ENCODE measurements around the gene GPR162. TPM values are rescaled to one million over a fixed set of nuclear protein-coding genes. Genes with fewer than 3 reads are reported as not detected.

GPR162 gene
- total and polyA plus RNA-seq, 10 of the 15 experiments (the other 5 are each of a cell fraction or from before 2014, with no cell fraction given), result not detected

DNA sequence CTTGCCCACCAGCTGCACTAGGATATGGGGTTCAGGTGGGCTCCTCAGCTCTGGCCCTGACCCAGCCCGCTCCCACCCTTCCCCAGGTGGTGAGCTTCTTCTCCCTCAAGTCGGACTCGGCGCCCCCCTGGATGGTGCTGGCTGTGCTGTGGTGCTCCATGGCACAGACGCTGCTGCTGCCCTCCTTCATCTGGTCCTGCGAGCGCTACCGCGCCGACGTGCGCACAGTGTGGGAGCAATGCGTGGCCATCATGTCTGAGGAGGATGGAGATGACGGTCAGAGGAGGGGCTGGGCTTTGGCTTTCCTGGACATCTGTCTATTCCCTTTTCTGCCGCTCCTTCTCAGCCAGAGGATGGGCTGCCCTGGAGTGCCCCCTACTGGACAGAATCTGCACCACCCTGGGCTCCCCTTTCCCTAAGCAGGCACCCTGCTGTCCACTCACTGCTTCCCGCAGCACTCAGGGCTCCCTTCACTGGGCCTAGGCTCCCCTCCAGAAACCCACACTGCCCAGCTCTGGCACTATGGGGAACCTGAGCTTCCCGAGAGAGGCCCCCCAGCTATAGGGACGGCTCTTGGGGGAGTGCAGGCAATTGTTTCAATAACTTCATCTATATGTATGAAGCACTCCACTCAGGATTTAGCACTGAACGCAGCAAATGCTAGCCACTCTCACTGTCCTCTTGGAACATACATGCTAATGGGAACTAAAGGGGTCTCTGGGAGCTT lies 3.9 kb downstream of the GPR162 start:
- no peak for DNase-seq (ENCODE audit: low read depth, low spot score)
- peak; percentile 93 for FAIRE-seq
- no TSS peak for BruUV-seq (replicated peaks)
- Histone ChIP-seq H2AFZ (ENCODE audit: control insufficient read depth, low read depth, low read length) (no peak overlapping the region), H3K79me2 (ENCODE audit: control insufficient read depth, insufficient read depth, low read length) (no peaks in the 10 kb centered on the region), H3K4me1 (ENCODE audit: control insufficient read depth, insufficient read depth, low read length) (peaks cover 4% of the 10 kb centered on the region), H3K27me3 (replicated peaks in 1 of 2; ENCODE audit: control insufficient read depth in 2 of 2, insufficient read depth in 2 of 2, low read length in 1 of 2) (peaks cover 27 to 35% of the 10 kb centered on the region in 2 experiments), H3K4me3 (no peak overlapping the region), H3K9me3 (replicated peaks; ENCODE audit: control insufficient read depth, insufficient read depth, low read length) (no peaks in the 10 kb centered on the region), H3K36me3 (ENCODE audit: control insufficient read depth in 2 of 2, insufficient read depth in 2 of 2, low read length in 1 of 2) (no peaks in the 10 kb centered on the region), H3K9ac (ENCODE audit: control insufficient read depth, insufficient read depth, low read length) (no peak overlapping the region), H3K4me2 (ENCODE audit: control insufficient read depth, insufficient read depth) (no peak overlapping the region), H3K27ac (ENCODE audit: control insufficient read depth, insufficient read depth) (no peak overlapping the region), H4K20me1 (ENCODE audit: control insufficient read depth, insufficient read depth) (no peaks in the 10 kb centered on the region)
- ChIA-PET SMC1A (ENCODE audit: uncharacterized antibody, unreplicated experiment) (interaction anchor here (0.8 to 4.8 kb wide), 5 partner anchors 9 to 90 kb away, joined by 3 to 23 read pairs (median 6); partner anchors contain the start of gene MLF2), POLR2A (interaction anchor here (0.9 to 1.3 kb wide), 2 partner anchors 9 to 191 kb away, joined by 3 read pairs; no protein-coding TSS in a partner anchor), RAD21 (ENCODE audit: unreplicated experiment) (interaction anchor here (1.3 to 4.2 kb wide), 4 partner anchors 47 to 137 kb away, joined by 4 to 25 read pairs (median 6); partner anchors contain the start of genes MLF2, PTMS and ZNF384), CTCF (interaction anchor here (0.7 to 5.1 kb wide), 26 partner anchors 9 to 267 kb away, joined by 3 to 71 read pairs (median 4); partner anchors contain the start of genes COPS7A, MLF2, SPSB2 and USP5)
- intact Hi-C loops (cut with micrococcal nuclease; ENCODE audit: unreplicated experiment) (loop anchor here (1.0 to 5.0 kb wide), 3 partner anchors 72 to 209 kb away; partner anchors contain the start of gene MLF2), in situ Hi-C loops (cut with MboI) (loop anchor here (5.0 kb wide), 1 partner anchor 73 kb away; the partner anchor contains the start of gene MLF2)
- WGBS (ENCODE audit: insufficient coverage, insufficient replicate concordance, low lambda C conversion rate, missing lambda C conversion rate), result 22% methylated on average over 19 of the region's 19 CpGs
- peak; percentile 44; the same call in 1 of the 2 replicates for TF ChIP-seq SMARCA5 (IDR thresholded peaks at IDR 0.05)
- peak; percentile 32 for TF ChIP-seq RELA (IDR thresholded peaks at IDR 0.05; ENCODE audit: borderline replicate concordance, partially characterized antibody)
- no peak for TF ChIP-seq JUND (IDR thresholded peaks at IDR 0.05; ENCODE audit: low read depth, low read length)
- no peak for TF ChIP-seq MTA2 (IDR thresholded peaks at IDR 0.05; ENCODE audit: low read depth)
- 0 out of 2 replicates have a peak, but pooled peaks have one; percentile 20 for TF ChIP-seq IKZF1 (conservative IDR thresholded peaks at IDR 0.05)
- TF ChIP-seq RAD21 (IDR thresholded peaks at IDR 0.05; ENCODE audit: insufficient read depth, low read depth, low read length), result peak; percentile 86
- TF ChIP-seq, protein P1, sequence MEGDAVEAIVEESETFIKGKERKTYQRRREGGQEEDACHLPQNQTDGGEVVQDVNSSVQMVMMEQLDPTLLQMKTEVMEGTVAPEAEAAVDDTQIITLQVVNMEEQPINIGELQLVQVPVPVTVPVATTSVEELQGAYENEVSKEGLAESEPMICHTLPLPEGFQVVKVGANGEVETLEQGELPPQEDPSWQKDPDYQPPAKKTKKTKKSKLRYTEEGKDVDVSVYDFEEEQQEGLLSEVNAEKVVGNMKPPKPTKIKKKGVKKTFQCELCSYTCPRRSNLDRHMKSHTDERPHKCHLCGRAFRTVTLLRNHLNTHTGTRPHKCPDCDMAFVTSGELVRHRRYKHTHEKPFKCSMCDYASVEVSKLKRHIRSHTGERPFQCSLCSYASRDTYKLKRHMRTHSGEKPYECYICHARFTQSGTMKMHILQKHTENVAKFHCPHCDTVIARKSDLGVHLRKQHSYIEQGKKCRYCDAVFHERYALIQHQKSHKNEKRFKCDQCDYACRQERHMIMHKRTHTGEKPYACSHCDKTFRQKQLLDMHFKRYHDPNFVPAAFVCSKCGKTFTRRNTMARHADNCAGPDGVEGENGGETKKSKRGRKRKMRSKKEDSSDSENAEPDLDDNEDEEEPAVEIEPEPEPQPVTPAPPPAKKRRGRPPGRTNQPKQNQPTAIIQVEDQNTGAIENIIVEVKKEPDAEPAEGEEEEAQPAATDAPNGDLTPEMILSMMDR (IDR thresholded peaks at IDR 0.05 in 2 of 3, conservative IDR thresholded peaks at IDR 0.05 in 1 of 3; ENCODE audit: control insufficient read depth in 2 of 3, extremely low read depth in 1 of 3, insufficient read depth in 1 of 3, low read depth in 3 of 3, low read length in 3 of 3), result peak; percentile 90 to 96 (median 92)
- no peak for TF ChIP-seq NR2F1 (conservative IDR thresholded peaks at IDR 0.05)
- no peak for TF ChIP-seq ZNF24 (IDR thresholded peaks at IDR 0.05)
- TF ChIP-seq, protein P2, sequence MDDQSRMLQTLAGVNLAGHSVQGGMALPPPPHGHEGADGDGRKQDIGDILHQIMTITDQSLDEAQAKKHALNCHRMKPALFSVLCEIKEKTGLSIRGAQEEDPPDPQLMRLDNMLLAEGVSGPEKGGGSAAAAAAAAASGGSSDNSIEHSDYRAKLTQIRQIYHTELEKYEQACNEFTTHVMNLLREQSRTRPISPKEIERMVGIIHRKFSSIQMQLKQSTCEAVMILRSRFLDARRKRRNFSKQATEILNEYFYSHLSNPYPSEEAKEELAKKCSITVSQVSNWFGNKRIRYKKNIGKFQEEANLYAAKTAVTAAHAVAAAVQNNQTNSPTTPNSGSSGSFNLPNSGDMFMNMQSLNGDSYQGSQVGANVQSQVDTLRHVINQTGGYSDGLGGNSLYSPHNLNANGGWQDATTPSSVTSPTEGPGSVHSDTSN (IDR thresholded peaks at IDR 0.05; ENCODE audit: insufficient replicate concordance, low read depth, low read length), result no peak
- peak; percentile 68 for TF ChIP-seq SMC3 (IDR thresholded peaks at IDR 0.05; ENCODE audit: borderline replicate concordance, low read length)
- TF ChIP-seq, protein P3, sequence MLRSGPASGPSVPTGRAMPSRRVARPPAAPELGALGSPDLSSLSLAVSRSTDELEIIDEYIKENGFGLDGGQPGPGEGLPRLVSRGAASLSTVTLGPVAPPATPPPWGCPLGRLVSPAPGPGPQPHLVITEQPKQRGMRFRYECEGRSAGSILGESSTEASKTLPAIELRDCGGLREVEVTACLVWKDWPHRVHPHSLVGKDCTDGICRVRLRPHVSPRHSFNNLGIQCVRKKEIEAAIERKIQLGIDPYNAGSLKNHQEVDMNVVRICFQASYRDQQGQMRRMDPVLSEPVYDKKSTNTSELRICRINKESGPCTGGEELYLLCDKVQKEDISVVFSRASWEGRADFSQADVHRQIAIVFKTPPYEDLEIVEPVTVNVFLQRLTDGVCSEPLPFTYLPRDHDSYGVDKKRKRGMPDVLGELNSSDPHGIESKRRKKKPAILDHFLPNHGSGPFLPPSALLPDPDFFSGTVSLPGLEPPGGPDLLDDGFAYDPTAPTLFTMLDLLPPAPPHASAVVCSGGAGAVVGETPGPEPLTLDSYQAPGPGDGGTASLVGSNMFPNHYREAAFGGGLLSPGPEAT (IDR thresholded peaks at IDR 0.05; ENCODE audit: low read depth), result no peak
- ATAC-seq, result peak; percentile 88

Measured in GM12878 (cell line).